ENCODE measurements around the gene ZC3H7A.
"Not testable (repeated sequence)": the region's sequence is repeated elsewhere in the genome, so short reads cannot be mapped to it uniquely, and the experiment has no call there.

ZC3H7A gene

GRCh38 chr16:11797166-11797956 lies at the start of gene ZC3H7A:
Gene ZC3H7A (minus strand): TSS chr16:11797258. CDS start chr16:11782354, 14,904 bp downstream.
- in situ Hi-C loops (cut with MboI; ENCODE audit: low sequenced_read_pairs) = no loop called here

GRCh38 chr16:11844499-11844898 lies 47.4 kb upstream of the ZC3H7A start:
- in situ Hi-C loops (cut with MboI; ENCODE audit: low sequenced_read_pairs) = no loop called here

GRCh38 chr16:11843861-11844260 lies 46.8 kb upstream of the ZC3H7A start:
- in situ Hi-C loops (cut with MboI; ENCODE audit: low sequenced_read_pairs) = no loop called here

GRCh38 chr16:11843206-11843605 lies 46.1 kb upstream of the ZC3H7A start:
- in situ Hi-C loops (cut with MboI; ENCODE audit: low sequenced_read_pairs) = no loop called here

GRCh38 chr16:11841026-11841425 lies 44.0 kb upstream of the ZC3H7A start:
- in situ Hi-C loops (cut with MboI; ENCODE audit: low sequenced_read_pairs) = no loop called here

GRCh38 chr16:11836650-11837244 lies 39.7 kb upstream of the ZC3H7A start:
- in situ Hi-C loops (cut with MboI; ENCODE audit: low sequenced_read_pairs) = no loop called here

GRCh38 chr16:11835891-11836649 lies 39.0 kb upstream of the ZC3H7A start:
- in situ Hi-C loops (cut with MboI; ENCODE audit: low sequenced_read_pairs) = no loop called here

GRCh38 chr16:11835309-11835708 lies 38.3 kb upstream of the ZC3H7A start:
- in situ Hi-C loops (cut with MboI; ENCODE audit: low sequenced_read_pairs) = no loop called here

GRCh38 chr16:11833951-11834695 lies 37.1 kb upstream of the ZC3H7A start:
- in situ Hi-C loops (cut with MboI; ENCODE audit: low sequenced_read_pairs) = no loop called here

GRCh38 chr16:11828696-11829095 lies 31.6 kb upstream of the ZC3H7A start:
- in situ Hi-C loops (cut with MboI; ENCODE audit: low sequenced_read_pairs) = no loop called here

GRCh38 chr16:11825520-11826165 lies 28.6 kb upstream of the ZC3H7A start:
- in situ Hi-C loops (cut with MboI; ENCODE audit: low sequenced_read_pairs) = not testable (repeated sequence)

GRCh38 chr16:11824362-11824761 lies 27.3 kb upstream of the ZC3H7A start:
- in situ Hi-C loops (cut with MboI; ENCODE audit: low sequenced_read_pairs) = no loop called here

GRCh38 chr16:11823645-11824044 lies 26.6 kb upstream of the ZC3H7A start:
- in situ Hi-C loops (cut with MboI; ENCODE audit: low sequenced_read_pairs) = not testable (repeated sequence)

- in situ Hi-C loops (cut with MboI; ENCODE audit: low sequenced_read_pairs) = no loop called here
These were observed 22.7 kb upstream of the ZC3H7A start for GRCh38 chr16:11819798-11820197.

GRCh38 chr16:11818970-11819369 lies 21.9 kb upstream of the ZC3H7A start:
- in situ Hi-C loops (cut with MboI; ENCODE audit: low sequenced_read_pairs) = not testable (repeated sequence)

- in situ Hi-C loops (cut with MboI; ENCODE audit: low sequenced_read_pairs) = no loop called here
These were observed 19.1 kb upstream of the ZC3H7A start for GRCh38 chr16:11816123-11816522.

GRCh38 chr16:11814800-11815199 lies 17.7 kb upstream of the ZC3H7A start:
- in situ Hi-C loops (cut with MboI; ENCODE audit: low sequenced_read_pairs) = not testable (repeated sequence)

- in situ Hi-C loops (cut with MboI; ENCODE audit: low sequenced_read_pairs) = no loop called here
These were observed 9.7 kb upstream of the ZC3H7A start for GRCh38 chr16:11806721-11807120.

GRCh38 chr16:11805556-11805955 lies 8.5 kb upstream of the ZC3H7A start:
- in situ Hi-C loops (cut with MboI; ENCODE audit: low sequenced_read_pairs) = no loop called here

- in situ Hi-C loops (cut with MboI; ENCODE audit: low sequenced_read_pairs) = no loop called here
These were observed 4.5 kb upstream of the ZC3H7A start for GRCh38 chr16:11801481-11802021.

Measured in hTERT RPE-1 (cell line).